T-helper 2 cell treated with Interferon-gamma antibody and Interleukin-4, amounts not matched to agents 100 ng/mL and 5 ng/mL, for 36 hours (primary cell): ENCODE results near the gene FRMPD4. TPM values are rescaled to one million over a fixed set of nuclear protein-coding genes. Genes with fewer than 3 reads are reported as not detected.

Experiments
- intact Hi-C: fragments of 100-400 bp; cut with micrococcal nuclease; formaldehyde crosslinking; loops from one replicate; pipeline ENCODE4 v1.15.1; 2023
- total RNA-seq: library from RNA; stranded (reverse); gene quantifications from 2 replicates; pipeline ENCODE4 v1.2.3, GENCODE V29; 2022

FRMPD4 gene
- total RNA-seq, 1 donor from 2014 or later, result not detected

GRCh38 chrX:12210196-12210815 is 72.0 kb downstream of the FRMPD4 start:
- intact Hi-C loops, result no loop called here

GRCh38 chrX:12210971-12211370 is 72.7 kb downstream of the FRMPD4 start:
- intact Hi-C loops, result no loop called here

DNA sequence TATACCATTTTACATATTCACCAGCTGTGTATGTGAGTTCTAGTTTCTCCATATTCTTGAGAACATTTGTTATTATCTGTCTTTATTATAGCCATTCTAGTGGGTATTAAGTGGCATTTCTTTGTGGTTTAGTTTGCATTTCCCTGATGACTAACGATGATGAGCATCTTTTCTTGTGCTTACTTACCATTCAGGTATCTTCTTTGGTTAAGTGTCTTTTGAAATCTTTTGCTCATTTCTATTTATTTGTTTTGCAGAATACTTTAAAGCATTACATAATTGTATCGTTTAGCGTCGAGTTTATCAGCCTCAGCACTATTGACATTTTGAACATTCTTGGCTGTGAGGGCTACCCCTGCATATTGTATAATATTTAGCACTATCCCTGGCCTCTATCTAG is 85.4 kb downstream of the FRMPD4 start:
- intact Hi-C loops, result no loop called here

GRCh38 chrX:12225107-12225506 is 86.8 kb downstream of the FRMPD4 start:
- intact Hi-C loops, result no loop called here

GRCh38 chrX:12227412-12228041 is 89.3 kb downstream of the FRMPD4 start:
- intact Hi-C loops, result no loop called here

DNA sequence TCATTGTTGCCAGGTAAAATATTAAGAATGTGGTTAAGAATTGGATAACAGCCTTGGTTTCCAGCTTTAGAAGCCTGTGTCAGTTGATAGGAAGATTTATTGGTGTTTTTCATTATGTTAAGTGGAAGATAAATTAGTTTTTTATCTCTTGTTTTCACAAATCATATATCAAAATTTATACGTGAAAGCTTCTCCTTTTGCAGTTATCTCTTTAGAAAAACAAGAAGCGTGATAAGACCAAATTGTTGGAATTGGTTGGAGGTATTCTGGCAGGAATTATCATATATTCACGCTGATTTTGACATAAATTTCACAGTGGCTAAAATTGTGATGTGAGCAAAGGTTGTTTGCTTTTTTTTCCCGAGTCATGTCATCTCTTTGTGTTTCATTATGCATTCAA is 90.6 kb downstream of the FRMPD4 start:
- intact Hi-C loops, result no loop called here

GRCh38 chrX:12229986-12230385 is 91.7 kb downstream of the FRMPD4 start:
- intact Hi-C loops, result no loop called here

DNA sequence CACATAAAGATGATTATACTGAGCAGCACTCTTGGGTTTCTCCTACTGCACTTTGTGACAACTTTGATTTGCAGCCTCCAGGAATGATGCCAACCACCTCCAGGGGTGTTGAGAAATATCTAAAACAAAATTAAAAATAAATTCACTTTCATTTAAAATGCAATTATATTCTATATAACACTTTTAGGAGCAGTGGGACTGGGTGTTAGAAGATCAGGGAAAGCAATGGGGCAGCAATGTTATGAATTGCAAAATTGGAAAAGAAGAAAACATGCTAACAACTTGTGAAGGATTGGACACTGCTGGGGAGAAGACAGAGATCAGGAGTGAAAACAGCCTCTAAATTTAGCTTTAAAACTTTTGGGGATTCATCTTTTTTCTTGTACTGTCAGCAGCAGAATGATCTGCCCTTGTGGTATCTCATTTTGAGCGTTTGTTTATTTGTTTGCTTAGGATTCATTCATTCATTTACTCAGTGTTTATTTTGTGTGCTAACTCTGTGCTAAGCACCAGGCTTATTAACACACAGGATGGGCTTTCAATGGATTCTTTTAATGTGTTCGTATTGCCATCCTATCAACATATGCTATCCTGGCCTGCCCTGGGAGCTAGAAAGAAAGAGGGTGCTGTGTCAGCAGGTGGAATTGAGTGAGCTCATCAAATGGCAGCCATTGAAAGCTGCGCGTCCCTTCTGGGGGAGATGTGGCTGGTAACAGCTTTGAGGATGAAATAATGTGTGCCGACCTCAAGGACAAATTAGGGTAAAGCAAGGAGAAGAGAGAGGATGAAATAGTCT is 96.5 kb downstream of the FRMPD4 start:
- intact Hi-C loops, result no loop called here

- intact Hi-C loops, result no loop called here
Measured at GRCh38 chrX:12236156-12236555, 97.9 kb downstream of the FRMPD4 start.

DNA sequence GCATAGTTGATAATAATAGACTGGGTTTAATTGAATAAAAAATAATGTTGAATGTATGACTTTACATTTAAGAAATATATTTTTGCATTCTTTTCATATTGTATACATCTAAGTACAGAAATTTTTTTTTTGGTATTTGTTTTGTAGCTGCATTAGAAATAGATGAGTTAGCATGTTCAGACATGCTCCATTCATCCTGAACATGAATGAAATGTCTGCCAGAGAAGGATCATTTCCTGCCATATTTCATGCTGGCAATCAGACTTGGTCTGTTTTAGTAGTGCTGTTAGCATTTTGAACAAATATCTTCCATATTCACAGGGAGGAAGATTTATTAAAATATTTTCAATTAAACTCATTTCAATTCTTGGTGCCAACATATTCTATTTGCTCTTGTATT is 98.9 kb downstream of the FRMPD4 start:
- intact Hi-C loops, result no loop called here

GRCh38 chrX:12237771-12238170 is 99.5 kb downstream of the FRMPD4 start:
- intact Hi-C loops, result no loop called here

DNA sequence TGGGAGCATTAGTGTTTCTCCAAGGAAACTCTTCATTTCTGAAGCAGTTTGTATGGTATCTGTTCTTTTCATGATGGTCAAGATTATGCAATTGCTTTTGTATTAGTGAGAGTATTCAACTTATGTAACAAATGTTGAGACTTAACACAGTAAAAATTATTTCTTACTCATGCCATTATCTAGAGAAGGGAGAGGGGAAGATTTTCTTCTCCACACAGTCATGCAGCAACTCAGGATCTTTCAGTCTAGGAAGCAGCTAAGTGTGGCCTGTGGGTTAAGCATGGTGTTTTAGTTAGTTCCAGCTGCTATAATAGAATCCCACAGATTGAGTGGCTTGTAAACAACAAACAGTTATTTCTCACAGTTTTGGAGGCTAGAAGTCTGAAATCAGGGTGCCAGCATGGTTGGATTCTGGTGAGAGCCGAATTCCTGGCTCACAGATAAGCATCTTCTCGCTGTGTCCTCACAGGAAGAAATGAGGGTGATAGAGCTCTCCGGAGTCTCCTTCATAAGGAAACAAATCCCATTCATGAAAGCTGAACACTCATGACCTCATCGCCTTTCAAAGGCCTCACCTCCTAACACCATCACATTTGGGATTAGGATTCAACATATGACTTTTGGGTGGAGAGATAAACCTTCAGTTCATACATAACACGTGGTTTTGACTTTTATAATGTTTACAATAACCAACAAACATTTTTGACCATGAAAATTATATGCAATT is 101.2 kb downstream of the FRMPD4 start:
- intact Hi-C loops, result no loop called here

- intact Hi-C loops, result no loop called here
Measured at GRCh38 chrX:12240491-12240890, 102.2 kb downstream of the FRMPD4 start.

DNA sequence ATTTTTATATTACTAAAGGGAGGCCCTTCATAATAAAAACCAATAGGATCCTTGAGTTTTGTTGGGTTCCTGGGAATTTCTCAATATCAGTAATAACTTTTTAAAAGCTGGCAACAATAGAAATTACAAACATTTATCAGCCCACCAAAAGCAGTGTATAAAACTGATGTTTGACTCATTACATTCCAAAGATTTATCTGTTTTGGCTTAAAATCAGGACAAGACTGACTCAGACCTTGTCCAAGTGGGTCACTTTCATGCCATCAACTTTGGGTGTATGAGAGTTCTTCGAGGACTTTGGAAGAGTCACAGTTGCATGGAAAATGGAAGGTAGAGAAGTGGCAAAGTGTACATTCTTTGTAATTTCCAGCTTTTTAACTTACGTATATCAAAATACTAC is 102.8 kb downstream of the FRMPD4 start:
- intact Hi-C loops, result no loop called here

GRCh38 chrX:12245650-12246645 is 107.7 kb downstream of the FRMPD4 start:
- intact Hi-C loops, result no loop called here

DNA sequence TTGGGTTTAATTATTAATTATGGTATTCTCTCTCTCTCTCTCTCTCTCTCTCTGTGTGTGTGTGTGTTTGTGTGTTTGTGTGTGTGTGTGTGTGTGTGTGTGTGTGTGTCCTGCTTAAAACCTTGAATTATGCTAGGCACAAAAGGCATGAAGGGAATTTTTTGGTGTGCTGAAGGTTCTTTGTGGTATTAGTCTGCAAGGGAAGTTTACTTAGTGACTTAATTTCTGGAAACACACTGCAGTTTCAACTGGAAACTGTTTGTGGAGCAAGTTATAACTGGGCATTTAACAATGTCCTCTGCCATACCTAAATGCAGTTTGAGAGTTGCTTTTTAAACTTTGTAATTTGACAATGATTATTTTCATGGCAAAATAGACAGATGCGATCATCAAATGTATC is 111.7 kb downstream of the FRMPD4 start:
- intact Hi-C loops, result no loop called here

DNA sequence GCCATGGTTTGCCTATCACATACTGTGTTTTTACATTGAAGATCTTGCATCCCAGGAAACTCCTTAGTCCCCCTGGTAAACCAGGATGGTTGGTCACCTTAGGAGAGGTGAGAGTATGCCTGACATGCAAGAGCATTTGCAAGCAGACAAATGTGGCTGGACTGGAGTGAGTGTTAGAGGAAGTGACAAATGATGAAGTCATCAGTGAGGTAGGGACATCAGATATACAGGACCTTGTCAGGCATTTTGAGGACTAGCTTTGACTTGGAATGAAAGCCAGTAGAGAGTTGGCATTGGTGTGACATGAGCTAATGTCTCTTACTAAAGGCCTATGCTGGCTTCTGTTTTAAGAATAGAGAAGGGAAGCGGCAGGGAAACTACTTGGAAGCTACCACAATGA is 124.9 kb downstream of the FRMPD4 start:
- intact Hi-C loops, result no loop called here

DNA sequence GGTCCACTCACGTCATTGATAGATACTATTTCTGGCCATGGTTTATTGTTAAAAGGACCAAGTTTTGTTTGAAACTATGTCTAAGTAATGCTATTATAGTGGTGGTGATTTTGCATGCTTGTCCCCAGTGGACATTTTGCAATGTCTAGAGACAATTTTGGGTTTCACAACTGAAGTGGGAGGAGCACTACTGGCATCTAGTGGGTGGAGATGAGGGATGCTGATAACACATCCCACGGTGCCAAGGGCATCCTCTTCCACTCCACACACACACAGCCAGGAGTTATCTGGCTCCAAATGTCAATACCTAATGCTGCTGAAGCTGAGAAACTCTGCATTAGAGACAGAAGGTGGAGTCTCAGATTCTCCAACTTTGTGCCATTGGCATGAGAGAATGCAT is 131.2 kb downstream of the FRMPD4 start:
- intact Hi-C loops, result no loop called here

- intact Hi-C loops, result no loop called here
Measured at GRCh38 chrX:12278151-12278550, 139.9 kb downstream of the FRMPD4 start.

- intact Hi-C loops, result no loop called here
Measured at GRCh38 chrX:12282991-12283390, 144.7 kb downstream of the FRMPD4 start.
